Measurements from ENCODE around the gene FGFR2.

FGFR2 gene

DNA sequence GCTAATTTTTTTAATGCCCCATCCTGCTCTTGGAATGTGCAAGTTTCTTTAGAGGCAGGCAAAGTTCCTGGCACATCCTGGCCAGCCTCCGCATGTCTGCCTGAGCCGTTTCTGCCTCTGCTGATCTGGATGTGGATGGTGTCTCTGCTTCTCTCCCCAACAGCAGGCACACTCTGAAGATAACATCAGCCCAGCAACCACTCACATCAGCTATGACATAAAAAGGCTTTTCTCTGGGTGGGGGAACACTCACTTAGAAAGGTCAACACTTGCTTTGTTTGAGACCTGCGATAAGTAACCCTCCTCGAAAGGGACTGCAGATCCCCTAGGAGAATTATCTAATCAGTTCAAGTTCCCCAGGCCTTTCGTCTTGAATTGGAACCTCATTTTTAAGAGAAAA, 142.9 kb downstream of the FGFR2 start:
- Histone ChIP-seq H3K36me3 (no peaks in the 10 kb centered on the region), H3K9me3 (no peaks in the 10 kb centered on the region), H3K4me1 (peaks cover 10% of the 10 kb centered on the region), H3K4me3 (ENCODE audit: low read depth, low read length) (no peak overlapping the region), H3K27me3 (no peaks in the 10 kb centered on the region)
- DNase-seq = peak; percentile 60
- TF ChIP-seq, protein P1, sequence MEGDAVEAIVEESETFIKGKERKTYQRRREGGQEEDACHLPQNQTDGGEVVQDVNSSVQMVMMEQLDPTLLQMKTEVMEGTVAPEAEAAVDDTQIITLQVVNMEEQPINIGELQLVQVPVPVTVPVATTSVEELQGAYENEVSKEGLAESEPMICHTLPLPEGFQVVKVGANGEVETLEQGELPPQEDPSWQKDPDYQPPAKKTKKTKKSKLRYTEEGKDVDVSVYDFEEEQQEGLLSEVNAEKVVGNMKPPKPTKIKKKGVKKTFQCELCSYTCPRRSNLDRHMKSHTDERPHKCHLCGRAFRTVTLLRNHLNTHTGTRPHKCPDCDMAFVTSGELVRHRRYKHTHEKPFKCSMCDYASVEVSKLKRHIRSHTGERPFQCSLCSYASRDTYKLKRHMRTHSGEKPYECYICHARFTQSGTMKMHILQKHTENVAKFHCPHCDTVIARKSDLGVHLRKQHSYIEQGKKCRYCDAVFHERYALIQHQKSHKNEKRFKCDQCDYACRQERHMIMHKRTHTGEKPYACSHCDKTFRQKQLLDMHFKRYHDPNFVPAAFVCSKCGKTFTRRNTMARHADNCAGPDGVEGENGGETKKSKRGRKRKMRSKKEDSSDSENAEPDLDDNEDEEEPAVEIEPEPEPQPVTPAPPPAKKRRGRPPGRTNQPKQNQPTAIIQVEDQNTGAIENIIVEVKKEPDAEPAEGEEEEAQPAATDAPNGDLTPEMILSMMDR (IDR thresholded peaks at IDR 0.05; ENCODE audit: low read depth, low read length) = no peak

DNA sequence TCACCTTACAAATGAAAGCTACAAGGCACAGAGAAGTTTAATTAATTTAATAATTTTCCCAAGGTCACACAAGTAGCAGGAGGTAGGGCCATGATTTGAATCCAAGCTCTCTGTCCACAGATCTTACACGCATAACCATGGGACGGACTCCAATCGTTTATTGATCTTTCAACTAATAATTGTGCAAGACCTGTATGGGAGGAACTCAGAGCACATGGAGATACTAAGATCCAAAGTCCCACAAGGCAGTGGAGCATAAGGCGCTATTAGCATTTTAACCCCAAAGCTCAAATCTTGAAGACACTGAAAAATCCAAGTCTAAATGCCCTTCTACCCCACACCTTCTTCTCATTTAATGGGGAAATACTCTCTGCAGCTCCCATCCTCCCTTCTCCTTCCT, 143.5 kb downstream of the FGFR2 start:
- Histone ChIP-seq H3K9me3 (no peaks in the 10 kb centered on the region), H3K27me3 (no peaks in the 10 kb centered on the region), H3K4me3 (ENCODE audit: low read depth, low read length) (no peak overlapping the region), H3K4me1 (peaks cover 10% of the 10 kb centered on the region), H3K36me3 (no peaks in the 10 kb centered on the region)
- TF ChIP-seq, protein P1 (IDR thresholded peaks at IDR 0.05; ENCODE audit: low read depth, low read length) = no peak
- no peak for DNase-seq

GRCh38 chr10:121453160-121453559, 145.1 kb downstream of the FGFR2 start:
- no peak for DNase-seq
- H3K4me3 ChIP-seq (ENCODE audit: low read depth, low read length) = no peak overlapping the region
- H3K36me3 ChIP-seq = no peaks in the 10 kb centered on the region
- H3K9me3 ChIP-seq = no peaks in the 10 kb centered on the region
- peaks cover 10% of the 10 kb centered on the region for H3K4me1 ChIP-seq
- TF ChIP-seq, protein P1 (IDR thresholded peaks at IDR 0.05; ENCODE audit: low read depth, low read length) = no peak
- H3K27me3 ChIP-seq = no peaks in the 10 kb centered on the region

- Histone ChIP-seq H3K36me3 (no peaks in the 10 kb centered on the region), H3K27me3 (no peaks in the 10 kb centered on the region), H3K4me1 (peaks cover 10% of the 10 kb centered on the region), H3K4me3 (ENCODE audit: low read depth, low read length) (no peak overlapping the region), H3K9me3 (no peaks in the 10 kb centered on the region)
- no peak for DNase-seq
- TF ChIP-seq, protein P1 (IDR thresholded peaks at IDR 0.05; ENCODE audit: low read depth, low read length) = no peak
Measured at GRCh38 chr10:121452581-121452980, 145.7 kb downstream of the FGFR2 start.

GRCh38 chr10:121450247-121450646, 148.0 kb downstream of the FGFR2 start:
- Histone ChIP-seq H3K36me3 (no peaks in the 10 kb centered on the region), H3K4me3 (ENCODE audit: low read depth, low read length) (no peak overlapping the region), H3K27me3 (no peaks in the 10 kb centered on the region), H3K4me1 (peaks cover 10% of the 10 kb centered on the region), H3K9me3 (no peaks in the 10 kb centered on the region)
- TF ChIP-seq, protein P1 (IDR thresholded peaks at IDR 0.05; ENCODE audit: low read depth, low read length) = no peak
- no peak for DNase-seq

DNA sequence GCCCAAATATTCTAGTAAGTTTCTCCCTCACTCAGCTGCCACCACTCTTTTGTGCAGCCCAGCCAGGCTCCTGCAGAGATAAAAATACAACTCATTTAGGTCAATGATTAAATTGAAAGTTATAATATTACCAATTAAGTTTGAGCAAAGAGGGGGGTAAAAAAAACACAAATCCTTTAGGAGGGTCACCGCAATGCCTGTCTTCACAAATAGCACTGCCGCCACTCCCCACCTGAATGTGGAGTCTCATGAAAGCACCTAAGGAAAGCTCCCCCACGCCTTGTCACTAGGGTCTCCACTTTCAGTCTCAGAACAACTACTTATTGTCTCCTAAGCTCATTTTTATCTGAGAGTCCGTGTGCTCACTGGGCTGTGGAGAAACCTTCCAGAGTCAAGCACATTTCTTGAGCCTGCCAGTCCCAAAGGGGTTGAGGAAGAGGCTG, 148.7 kb downstream of the FGFR2 start:
- TF ChIP-seq, protein P1 (IDR thresholded peaks at IDR 0.05; ENCODE audit: low read depth, low read length) = no peak
- peaks cover 5% of the 10 kb centered on the region for H3K4me1 ChIP-seq
- no peak overlapping the region for H3K4me3 ChIP-seq (ENCODE audit: low read depth, low read length)
- no peak for DNase-seq
- H3K36me3 ChIP-seq = no peaks in the 10 kb centered on the region
- H3K27me3 ChIP-seq = no peaks in the 10 kb centered on the region
- H3K9me3 ChIP-seq = no peaks in the 10 kb centered on the region

Data from BE2C (cell line).